T-cell (primary cell): ENCODE data around the gene JCAD. TPM values are rescaled to one million over a fixed set of nuclear protein-coding genes. Genes with fewer than 3 reads are reported as not detected.
A peak's percentile ranks its signal among the peaks of the same experiment; 100 is the strongest.

Source experiments
- ATAC-seq, 4 experiments: fragments of 200-7000 bp in 3 of 4; fragments of 150-1000 bp in 1 of 4; cut with Tn5 transposase; replicated peaks in 1 of 4; 1 replicate in 3 of 4; 2 replicates in 1 of 4; pipeline ENCODE4 v1.10.0; 2021; ENCODE audit warnings: moderate library complexity in 3 of 4, mild to moderate bottlenecking in 2 of 4, moderate number of reproducible peaks in 1 of 4
- CTCF ChIA-PET, 2 donors: fragments of 300-600 bp; sonication (Branson Sonifier 250); formaldehyde crosslinking; loops; one replicate each; lab custom pipeline; 2022; ENCODE audit warnings: antibody characterized with exemption in 2 of 2; lab: Charles Lee
- POLR2A ChIA-PET, 2 donors: fragments of 300-600 bp; sonication (Branson Sonifier 250); formaldehyde crosslinking; loops; one replicate each; lab custom pipeline; 2022; ENCODE audit warnings: antibody characterized with exemption in 2 of 2; lab: Charles Lee
- DNase-seq, 35 experiments: peaks; one replicate each; pipeline versions ENCODE4 v3.0.0 to v3.0.0-alpha.2; 2013 to 2023
- H3K27ac ChIP-seq: one replicate; pipeline ENCODE4 v1.5.1; 2013; ENCODE audit warnings: low read length
- H3K27me3 ChIP-seq, 2 experiments: replicated peaks in 1 of 2; 1 replicate in 1 of 2; 2 replicates in 1 of 2; pipeline versions ENCODE4 v1.6.1 to v1.7.0; 2013; ENCODE audit warnings: low read length in 1 of 2, mixed read lengths in 1 of 2; ENCODE audit not compliant: control insufficient read depth in 2 of 2, insufficient read depth in 2 of 2; ENCODE audit errors: extremely low read depth in 1 of 2
- H3K36me3 ChIP-seq, 2 donors: 1 replicate in 1 of 2; 2 replicates in 1 of 2; pipeline versions ENCODE4 v1.6.1 to v1.7.0; 2013; ENCODE audit warnings: low read length in 1 of 2; ENCODE audit not compliant: control insufficient read depth in 2 of 2, insufficient read depth in 1 of 2; ENCODE audit errors: extremely low read depth in 1 of 2
- H3K4me1 ChIP-seq, 2 experiments: 1 replicate in 1 of 2; 2 replicates in 1 of 2; pipeline versions ENCODE4 v1.6.1 to v1.7.0; 2013; ENCODE audit warnings: low read length in 2 of 2, mixed read lengths in 1 of 2; ENCODE audit not compliant: insufficient read depth in 2 of 2, control insufficient read depth in 1 of 2; ENCODE audit errors: extremely low read depth in 1 of 2
- H3K4me3 ChIP-seq, 2 donors: 1 replicate in 1 of 2; 2 replicates in 1 of 2; pipeline versions ENCODE4 v1.5.1 to v1.7.0; 2013; ENCODE audit warnings: mild to moderate bottlenecking in 2 of 2, low read length in 1 of 2, moderate library complexity in 1 of 2; ENCODE audit not compliant: control insufficient read depth in 1 of 2; ENCODE audit errors: extremely low read depth in 1 of 2
- H3K9me3 ChIP-seq: 2 replicates; pipeline ENCODE4 v1.7.0; 2013
- H3K27ac Mint-ChIP-seq, 2 donors: one replicate each; pipeline ENCODE4 v1.8.0; 2020 to 2021; ENCODE audit warnings: mild to moderate bottlenecking in 2 of 2, mixed read lengths in 2 of 2
- H3K27me3 Mint-ChIP-seq, 2 donors: one replicate each; pipeline ENCODE4 v1.8.0; 2021 to 2022; ENCODE audit warnings: mixed read lengths in 2 of 2
- H3K36me3 Mint-ChIP-seq: one replicate; pipeline ENCODE4 v1.8.0; 2021; ENCODE audit warnings: mixed read lengths
- H3K4me1 Mint-ChIP-seq, 3 donors: one replicate each; pipeline ENCODE4 v1.8.0; 2020 to 2022; ENCODE audit warnings: mixed read lengths in 3 of 3, mild to moderate bottlenecking in 1 of 3
- H3K4me3 Mint-ChIP-seq, 3 donors: one replicate each; pipeline ENCODE4 v1.8.0; 2020 to 2022; ENCODE audit warnings: mild to moderate bottlenecking in 3 of 3, mixed read lengths in 3 of 3, moderate library complexity in 3 of 3
- H3K9me3 Mint-ChIP-seq, 3 donors: one replicate each; pipeline ENCODE4 v1.8.0; 2020 to 2022; ENCODE audit warnings: mixed read lengths in 3 of 3
- WGBS: methylation state at CpG from one replicate; pipeline ENCODE4 v1.1.5; 2013; ENCODE audit warnings: missing lambda C conversion rate; ENCODE audit not compliant: insufficient coverage; 5-methylcytosine and 5-hydroxymethylcytosine counted together
- total RNA-seq, 35 experiments: library from RNA in 6 of 35; stranded (reverse) in 6 of 35; fragments of 120-200 nt in 1 of 35; gene quantifications; one replicate each; pipeline versions ENCODE4 v1.2.1 to v1.2.4 and lab custom pipeline; 2013 to 2026

JCAD gene
- total RNA-seq, 5 donors from 2014 or later (not counting 1 experiment from before 2014, with no cell fraction given) = 0.06 to 0.32 (median 0.10) TPM; not detected in 2

GRCh38 chr10:30038781-30039536, 20.4 kb downstream of the JCAD start:
- H3K27me3 ChIP-seq = peaks cover 0 to 64% of the 10 kb centered on the region in 2 experiments
- Mint-ChIP-seq H3K27ac (no peak overlapping the region), H3K9me3 (no peaks in the 10 kb centered on the region), H3K27me3 (peaks cover 73 to 83% of the 10 kb centered on the region in 2 donors), H3K4me1 (peaks cover 4 to 11% (median 9%) of the 10 kb centered on the region in 3 donors), H3K4me3 (no peak overlapping the region), H3K36me3 (no peaks in the 10 kb centered on the region)
- H3K4me1 ChIP-seq = no peaks in the 10 kb centered on the region
- CTCF ChIA-PET = interaction anchor here in 1 of 2 donors (0.8 kb wide), 1 partner anchor 12 kb away, joined by 3 read pairs; no protein-coding TSS in a partner anchor
- no peak for DNase-seq
- H3K27ac ChIP-seq = no peak overlapping the region
- H3K36me3 ChIP-seq = no peaks in the 10 kb centered on the region
- H3K9me3 ChIP-seq = no peaks in the 10 kb centered on the region
- POLR2A ChIA-PET = no interaction called here
- 59% methylated on average over 4 of the region's 12 CpGs for WGBS
- no peak overlapping the region for H3K4me3 ChIP-seq
- no peak for ATAC-seq

- no peak for ATAC-seq
- Histone ChIP-seq H3K9me3 (no peaks in the 10 kb centered on the region), H3K4me3 (no peak overlapping the region), H3K27me3 (peaks cover 0 to 66% of the 10 kb centered on the region in 2 experiments), H3K4me1 (no peaks in the 10 kb centered on the region), H3K36me3 (no peaks in the 10 kb centered on the region), H3K27ac (no peak overlapping the region)
- DNase-seq = no peak
- Mint-ChIP-seq H3K4me1 (peaks cover 4 to 16% (median 11%) of the 10 kb centered on the region in 3 donors), H3K36me3 (no peaks in the 10 kb centered on the region), H3K27ac (peak overlapping the region in 1 of 2 donors; percentile 15), H3K9me3 (no peaks in the 10 kb centered on the region), H3K27me3 (peaks cover 76 to 89% of the 10 kb centered on the region in 2 donors), H3K4me3 (no peak overlapping the region)
- WGBS = 43% methylated on average over 4 of the region's 10 CpGs
- POLR2A ChIA-PET = no interaction called here
- CTCF ChIA-PET = no interaction called here
Measured at GRCh38 chr10:30037620-30038336, 21.6 kb downstream of the JCAD start.

- ATAC-seq (no peak), DNase-seq (no peak)
- Histone ChIP-seq H3K27ac (no peak overlapping the region), H3K4me1 (no peaks in the 10 kb centered on the region), H3K9me3 (no peaks in the 10 kb centered on the region), H3K4me3 (no peak overlapping the region), H3K36me3 (no peaks in the 10 kb centered on the region), H3K27me3 (peaks cover 0 to 64% of the 10 kb centered on the region in 2 experiments)
- no peaks in the 10 kb centered on the region for H3K36me3 Mint-ChIP-seq
- no peaks in the 10 kb centered on the region for H3K9me3 Mint-ChIP-seq
- POLR2A ChIA-PET = no interaction called here
- H3K4me3 Mint-ChIP-seq = no peak overlapping the region
- 89% methylated on average over 7 of the region's 8 CpGs for WGBS
- H3K27me3 Mint-ChIP-seq = peaks cover 79 to 89% of the 10 kb centered on the region in 2 donors
- no peak overlapping the region for H3K27ac Mint-ChIP-seq
- CTCF ChIA-PET = no interaction called here
- H3K4me1 Mint-ChIP-seq = peaks cover 4 to 16% (median 10%) of the 10 kb centered on the region in 3 donors
Measured at GRCh38 chr10:30036811-30037210, 22.6 kb downstream of the JCAD start.

- ChIA-PET POLR2A (no interaction called here), CTCF (no interaction called here)
- ATAC-seq = no peak
Measured at GRCh38 chr10:30036341-30036740, 23.0 kb downstream of the JCAD start.

GRCh38 chr10:30034433-30035137, 24.8 kb downstream of the JCAD start:
- Mint-ChIP-seq H3K27me3 (peaks cover 76 to 89% of the 10 kb centered on the region in 2 donors), H3K27ac (no peak overlapping the region), H3K36me3 (no peaks in the 10 kb centered on the region), H3K4me3 (no peak overlapping the region), H3K4me1 (peaks cover 6 to 22% (median 12%) of the 10 kb centered on the region in 3 donors), H3K9me3 (no peaks in the 10 kb centered on the region)
- H3K27me3 ChIP-seq = peaks cover 0 to 68% of the 10 kb centered on the region in 2 experiments
- peaks cover 0 to 4% of the 10 kb centered on the region in 2 experiments for H3K4me1 ChIP-seq
- WGBS = 54% methylated on average over 11 of the region's 15 CpGs
- CTCF ChIA-PET = no interaction called here
- DNase-seq (no peak), ATAC-seq (no peak)
- no peak overlapping the region for H3K4me3 ChIP-seq
- POLR2A ChIA-PET = no interaction called here
- H3K27ac ChIP-seq = no peak overlapping the region
- no peaks in the 10 kb centered on the region for H3K36me3 ChIP-seq
- no peaks in the 10 kb centered on the region for H3K9me3 ChIP-seq

More at GRCh38 chr10:30036341-30036740, 23.0 kb downstream of the JCAD start:
- H3K4me3 Mint-ChIP-seq = no peak overlapping the region
- H3K9me3 Mint-ChIP-seq = no peaks in the 10 kb centered on the region
- H3K27me3 Mint-ChIP-seq = peaks cover 79 to 90% of the 10 kb centered on the region in 2 donors
- Histone ChIP-seq H3K9me3 (no peaks in the 10 kb centered on the region), H3K36me3 (no peaks in the 10 kb centered on the region), H3K4me3 (no peak overlapping the region), H3K27me3 (peaks cover 0 to 66% of the 10 kb centered on the region in 2 experiments), H3K4me1 (no peaks in the 10 kb centered on the region), H3K27ac (no peak overlapping the region)
- peaks cover 4 to 16% (median 9%) of the 10 kb centered on the region in 3 donors for H3K4me1 Mint-ChIP-seq
- H3K36me3 Mint-ChIP-seq = no peaks in the 10 kb centered on the region
- H3K27ac Mint-ChIP-seq = no peak overlapping the region
- WGBS = 75% methylated on average over 1 of the region's 3 CpGs
- no peak for DNase-seq

- peaks cover 65 to 86% of the 10 kb centered on the region in 2 donors for H3K27me3 Mint-ChIP-seq
- CTCF ChIA-PET = interaction anchor here in 1 of 2 donors (0.6 kb wide), 1 partner anchor 400 kb away, joined by 4 read pairs; no protein-coding TSS in a partner anchor
- no peak for ATAC-seq
- Histone ChIP-seq H3K9me3 (no peaks in the 10 kb centered on the region), H3K4me3 (no peak overlapping the region), H3K27me3 (peaks cover 0 to 72% of the 10 kb centered on the region in 2 experiments), H3K36me3 (no peaks in the 10 kb centered on the region), H3K4me1 (peaks cover 18 to 29% of the 10 kb centered on the region in 2 experiments), H3K27ac (no peak overlapping the region)
- POLR2A ChIA-PET = no interaction called here
- no peaks in the 10 kb centered on the region for H3K36me3 Mint-ChIP-seq
- peaks cover 26 to 36% (median 31%) of the 10 kb centered on the region in 3 donors for H3K4me1 Mint-ChIP-seq
- no peak for DNase-seq
- H3K9me3 Mint-ChIP-seq = no peaks in the 10 kb centered on the region
- H3K27ac Mint-ChIP-seq = no peak overlapping the region
- no peak overlapping the region for H3K4me3 Mint-ChIP-seq
- no CpG with 5 or more reads among the region's 1 CpG for WGBS
Measured at GRCh38 chr10:30032125-30032524, 27.3 kb downstream of the JCAD start.
